Activated CD4-positive, alpha-beta T cell treated with anti-CD3 and anti-CD28 coated beads, Interleukin-2, amount 50 U/mL, for 1 hour (primary cell): ENCODE measurements around the gene RBM47.
"Not testable (repeated sequence)": the region's sequence is repeated elsewhere in the genome, so short reads cannot be mapped to it uniquely, and the experiment has no call there.

ENCODE experiments used
- DNase-seq: peaks from one replicate; pipeline ENCODE4 v3.0.0-alpha.2; 2020

Gene RBM47

DNA sequence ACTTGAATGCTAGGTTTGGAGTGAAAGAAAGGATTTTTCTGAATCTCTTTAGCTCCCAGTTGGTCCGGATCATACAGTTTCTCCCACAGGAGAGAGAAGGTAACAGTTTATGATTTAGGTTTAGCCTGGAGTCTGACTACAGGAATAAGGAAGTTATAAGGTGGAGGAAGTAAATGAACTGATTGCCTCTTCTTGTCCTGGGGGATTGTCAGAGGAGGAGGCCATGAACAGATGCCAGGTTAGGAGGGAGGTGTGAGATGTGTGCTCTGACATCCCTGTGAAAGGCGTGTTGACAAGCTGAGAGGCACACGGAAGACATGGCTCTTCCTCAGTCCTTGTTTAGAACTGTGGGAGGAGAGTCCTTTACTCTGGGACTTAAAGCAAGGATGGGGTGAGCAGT lies 230.1 kb downstream of the RBM47 start:
- no peak for DNase-seq

GRCh38 chr4:40395908-40396793 lies 233.5 kb downstream of the RBM47 start:
- DNase-seq = no peak

DNA sequence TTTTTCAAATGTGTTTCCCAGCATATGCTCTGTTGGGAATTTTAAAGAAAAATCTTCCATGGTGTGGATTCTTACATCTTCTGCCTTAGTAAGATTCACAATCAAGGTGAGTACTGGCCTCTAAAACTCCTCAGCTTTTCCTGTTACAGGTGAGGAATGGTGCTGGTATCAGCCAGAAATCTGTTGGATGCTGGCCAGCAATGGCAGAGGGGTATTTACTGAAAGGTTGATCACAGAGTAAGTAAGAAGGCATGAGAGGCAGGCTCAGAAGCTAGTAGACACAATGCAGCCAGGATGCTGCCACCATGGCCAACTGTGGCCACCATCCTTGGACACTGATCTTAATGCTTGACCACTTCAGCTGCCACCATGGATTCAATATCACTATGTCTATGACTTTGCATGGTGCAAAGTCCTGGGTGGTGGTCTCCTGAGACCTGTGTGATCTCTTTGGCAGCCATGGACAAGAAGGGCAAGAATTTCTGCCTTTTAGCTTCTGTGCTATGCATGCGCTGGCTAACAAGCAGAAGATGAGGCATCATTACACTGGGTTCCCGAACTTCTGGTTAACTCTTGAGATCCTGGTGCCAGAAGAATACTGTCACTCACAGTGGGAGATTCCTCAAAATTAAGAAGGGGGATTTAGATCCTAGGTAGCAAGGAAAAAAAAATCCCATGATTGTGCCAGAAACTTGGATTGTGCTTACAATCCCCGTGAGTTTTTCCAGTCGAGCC lies 234.3 kb downstream of the RBM47 start:
- no peak for DNase-seq

DNA sequence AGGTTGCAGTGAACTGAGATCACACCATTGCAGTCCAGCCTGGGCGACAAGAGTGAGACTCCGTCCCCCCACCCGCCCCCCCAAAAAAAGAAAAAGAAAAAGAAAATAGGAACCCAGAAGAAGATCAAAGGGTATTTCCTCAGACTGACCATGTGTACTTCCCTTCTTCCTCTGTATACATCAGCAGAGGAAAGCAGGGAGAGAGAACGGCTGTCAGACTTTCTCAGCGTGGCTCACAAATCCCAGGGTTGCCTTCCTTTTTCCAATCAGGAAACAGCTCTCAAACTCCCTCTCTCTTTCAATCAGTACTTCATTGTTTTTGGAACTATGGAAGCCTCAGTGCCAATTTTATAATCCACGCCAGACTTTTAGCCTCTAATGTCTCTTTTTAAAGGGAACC lies 235.4 kb downstream of the RBM47 start:
- DNase-seq = no peak

DNA sequence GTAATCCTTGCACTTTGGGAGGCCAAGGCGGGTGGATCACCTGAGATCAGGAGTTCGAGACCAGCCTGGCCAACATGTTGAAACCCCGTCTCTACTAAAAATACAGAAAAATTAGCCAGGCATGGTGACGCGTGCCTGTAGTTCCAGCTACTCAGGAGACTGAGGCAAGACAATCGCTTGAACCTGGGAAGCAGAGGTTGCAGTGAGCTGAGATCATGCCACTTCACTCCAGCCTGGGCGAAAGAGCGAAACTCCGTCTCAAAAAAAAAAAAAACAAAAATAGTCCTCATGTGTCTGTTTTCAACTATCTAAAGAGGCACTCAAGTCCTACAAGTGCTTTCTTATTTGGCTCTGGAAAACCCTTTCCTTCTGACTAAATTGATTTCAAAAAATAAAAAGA lies 237.4 kb downstream of the RBM47 start:
- not testable (repeated sequence) for DNase-seq

GRCh38 chr4:40389986-40390385 lies 239.7 kb downstream of the RBM47 start:
- no peak for DNase-seq

GRCh38 chr4:40388239-40388638 lies 241.4 kb downstream of the RBM47 start:
- no peak for DNase-seq

DNA sequence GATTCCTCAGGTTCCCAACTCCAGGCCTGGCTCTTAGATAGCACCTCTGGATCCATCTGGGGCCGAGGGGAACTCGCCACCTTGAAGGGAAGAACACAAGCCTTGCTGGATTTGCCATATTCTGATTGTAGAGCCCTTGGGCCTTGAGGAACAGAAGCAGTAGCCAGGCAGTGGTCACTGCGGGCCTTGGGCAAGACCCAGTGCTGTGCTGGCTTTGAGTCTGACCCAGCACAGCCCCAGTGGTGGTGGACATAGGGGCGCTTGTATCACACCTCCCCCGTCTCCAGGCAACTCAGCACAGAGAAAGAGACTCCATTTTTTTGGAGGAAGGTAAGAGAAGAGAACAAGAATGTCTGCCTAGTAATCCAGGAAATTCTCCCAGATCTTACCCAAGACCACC lies 249.0 kb downstream of the RBM47 start:
- DNase-seq = no peak

- no peak for DNase-seq
Observed at GRCh38 chr4:40379248-40379647, 250.4 kb downstream of the RBM47 start.

DNA sequence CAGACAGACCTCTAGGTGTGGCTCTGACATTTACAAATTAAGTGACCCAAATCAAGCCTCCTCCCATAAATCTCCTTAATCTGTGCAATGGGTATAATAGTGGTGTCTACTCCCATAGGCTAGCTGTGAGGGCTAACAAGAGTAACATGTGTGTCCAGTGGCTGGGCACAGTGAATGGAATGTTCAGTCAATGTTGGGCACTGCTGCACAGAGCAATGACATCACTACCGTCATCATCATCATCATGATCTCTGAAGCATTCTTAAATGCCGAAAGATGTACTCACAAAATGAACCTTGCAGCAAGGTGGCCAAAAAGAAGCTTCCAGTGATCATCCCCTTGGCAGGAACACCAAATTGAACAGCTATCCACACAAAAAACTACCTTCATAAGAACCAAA lies 251.0 kb downstream of the RBM47 start:
- no peak for DNase-seq

DNA sequence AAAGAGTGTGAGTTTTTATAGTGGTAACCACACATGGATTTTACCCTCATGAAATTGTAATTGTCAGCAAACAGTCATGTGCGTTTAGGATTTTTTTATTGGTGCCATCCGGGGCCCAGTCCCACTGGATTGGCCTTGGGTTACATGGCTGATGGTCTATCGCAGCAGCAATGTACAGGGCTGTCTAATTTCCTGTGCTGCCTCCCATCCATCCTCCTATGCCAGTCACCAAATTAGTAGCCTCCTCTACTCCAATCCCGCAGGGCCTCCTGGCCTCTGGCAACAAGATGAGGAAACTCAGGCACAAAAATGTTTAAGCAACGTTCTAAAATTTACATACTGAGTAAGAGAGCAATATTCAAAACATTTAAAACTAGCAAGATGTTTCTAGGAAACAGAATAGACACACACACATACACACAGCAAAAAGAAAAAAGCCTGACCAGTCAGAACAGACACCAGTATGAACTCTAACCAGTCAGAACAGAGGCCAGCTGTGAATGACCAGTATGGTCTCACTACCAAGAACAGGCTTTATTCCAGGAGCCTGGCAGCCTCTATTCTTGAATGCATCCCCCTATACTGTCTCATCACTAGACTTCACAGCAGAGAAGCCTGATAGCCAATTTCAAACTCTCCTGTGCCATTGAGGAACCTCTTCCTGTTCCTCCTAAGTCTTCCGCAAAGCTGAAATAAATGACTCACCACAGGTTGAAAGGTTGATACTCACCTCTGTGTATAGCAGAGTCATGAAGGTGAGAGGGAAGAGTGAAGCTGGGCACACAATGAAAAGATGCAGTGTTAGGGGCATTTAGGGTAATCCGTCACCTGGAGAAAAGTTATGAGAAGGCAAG lies 251.9 kb downstream of the RBM47 start:
- no peak for DNase-seq

- no peak for DNase-seq
Observed at GRCh38 chr4:40375620-40376019, 254.0 kb downstream of the RBM47 start.

DNA sequence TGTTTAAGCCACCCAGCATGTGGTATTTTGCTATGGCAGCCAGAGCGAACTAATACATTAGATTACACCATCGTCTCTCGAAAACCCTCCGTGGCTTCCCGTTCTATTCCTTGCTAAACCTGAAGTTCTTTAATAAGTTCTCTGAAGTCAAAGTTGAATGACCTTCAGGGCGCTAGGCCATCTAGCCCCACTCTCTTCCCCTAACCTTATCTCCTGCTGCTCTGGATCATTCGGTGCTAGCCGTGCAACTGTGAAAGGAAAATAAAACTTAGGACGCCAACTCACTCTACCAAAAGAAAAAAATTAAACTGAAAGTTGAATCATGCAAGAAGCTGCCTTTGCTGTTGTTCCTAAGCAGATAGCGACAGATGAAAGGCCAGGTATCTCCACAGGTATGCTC lies 254.6 kb downstream of the RBM47 start:
- no peak for DNase-seq

- DNase-seq = no peak
Observed at GRCh38 chr4:40373636-40374035, 256.0 kb downstream of the RBM47 start.
